Peyer's patch (tissue), 4 donors: ENCODE data around the gene MCU. TPM values are rescaled to one million over a fixed set of nuclear protein-coding genes. Genes with fewer than 3 reads are reported as not detected.

ENCODE experiments used
- DNase-seq, 3 donors: peaks; one replicate each; pipeline ENCODE4 v3.0.0-alpha.2; 2017 to 2019
- H3K27ac ChIP-seq, 4 donors: fragments of 200-600 bp; sonication (generic); one replicate each; pipeline ENCODE4 v1.5.1; 2016 to 2019
- H3K27me3 ChIP-seq, 2 donors: fragments of 200-600 bp; sonication (generic); one replicate each; pipeline ENCODE4 v1.5.1; 2019
- H3K36me3 ChIP-seq, 3 donors: fragments of 200-600 bp; sonication (generic); one replicate each; pipeline ENCODE4 v1.5.1; 2016 to 2019
- H3K4me1 ChIP-seq, 4 donors: fragments of 200-600 bp; sonication (generic); one replicate each; pipeline ENCODE4 v1.5.1; 2016 to 2019
- H3K4me3 ChIP-seq, 4 donors: fragments of 200-600 bp; sonication (generic); 1 replicate in 3 of 4; 2 replicates in 1 of 4; pipeline ENCODE4 v1.5.1; 2016 to 2019; ENCODE audit warnings: mild to moderate bottlenecking in 1 of 4
- H3K9me3 ChIP-seq, 4 donors: fragments of 200-600 bp; sonication (generic); one replicate each; pipeline ENCODE4 v1.5.1; 2016 to 2019; ENCODE audit warnings: mild to moderate bottlenecking in 1 of 4
- CTCF ChIP-seq, 6 experiments: fragments of 450-650 bp in 4 of 6; fragments of 200-600 bp in 2 of 6; sonication (generic) in 1 of 6; IDR thresholded peaks; one replicate each; pipeline ENCODE4 v1.5.1; 2017 to 2019; ENCODE audit warnings: antibody characterized with exemption in 6 of 6, mild to moderate bottlenecking in 3 of 6, moderate library complexity in 1 of 6
- POLR2A ChIP-seq, 2 donors: fragments of 450-650 bp; IDR thresholded peaks; one replicate each; pipeline ENCODE4 v1.5.1; 2017; ENCODE audit warnings: antibody characterized with exemption in 2 of 2, mild to moderate bottlenecking in 2 of 2, moderate library complexity in 2 of 2
- total RNA-seq, 4 donors: library from RNA; depleted of rRNA; stranded (reverse); fragments of >200 nt; gene quantifications; one replicate each; pipeline ENCODE4 v1.1.0, GENCODE V29; 2016

Gene MCU
- total RNA-seq, 4 donors from 2014 or later = 44.6 to 65.8 (median 52.9) TPM

DNA sequence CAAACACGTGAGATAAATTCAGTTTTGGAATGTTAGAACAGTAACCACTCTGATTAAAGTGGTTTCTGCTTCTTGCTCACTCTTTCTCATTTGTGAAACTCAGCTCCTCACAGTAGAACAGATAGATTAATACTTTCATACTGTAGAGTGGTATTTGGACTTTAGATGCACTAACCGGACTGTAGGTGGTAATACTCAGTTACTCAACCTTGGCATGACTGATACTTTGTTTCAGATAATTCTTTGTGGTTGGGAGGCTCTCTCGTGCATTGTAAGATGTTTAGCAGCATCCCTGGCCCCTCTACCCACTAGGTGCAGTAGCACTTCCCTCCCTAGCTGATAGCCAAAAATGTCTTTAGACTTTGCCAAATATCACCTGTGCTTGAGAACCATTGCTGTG, 37.6 kb downstream of the MCU start:
- TF ChIP-seq POLR2A (IDR thresholded peaks at IDR 0.05) (no peak), CTCF (IDR thresholded peaks at IDR 0.05) (no peak)
- no peak for DNase-seq
- H3K9me3 ChIP-seq = no peaks in the 10 kb centered on the region
- H3K36me3 ChIP-seq = no peaks in the 10 kb centered on the region
- no peaks in the 10 kb centered on the region for H3K27me3 ChIP-seq
- peaks cover 0 to 14% (median 1%) of the 10 kb centered on the region in 4 donors for H3K4me1 ChIP-seq
- no peak overlapping the region for H3K4me3 ChIP-seq
- peak overlapping the region in 1 of 4 donors; percentile 20 for H3K27ac ChIP-seq

GRCh38 chr10:72730479-72730878, 38.5 kb downstream of the MCU start:
- H3K4me3 ChIP-seq = no peak overlapping the region
- no peaks in the 10 kb centered on the region for H3K27me3 ChIP-seq
- H3K36me3 ChIP-seq = no peaks in the 10 kb centered on the region
- H3K27ac ChIP-seq = no peak overlapping the region
- H3K9me3 ChIP-seq = no peaks in the 10 kb centered on the region
- no peak for TF ChIP-seq POLR2A (IDR thresholded peaks at IDR 0.05)
- TF ChIP-seq CTCF (IDR thresholded peaks at IDR 0.05) = no peak
- DNase-seq = no peak
- peaks cover 0 to 16% (median 1%) of the 10 kb centered on the region in 4 donors for H3K4me1 ChIP-seq

- H3K4me1 ChIP-seq = peaks cover 0 to 31% (median 1%) of the 10 kb centered on the region in 4 donors
- no peaks in the 10 kb centered on the region for H3K27me3 ChIP-seq
- TF ChIP-seq POLR2A (IDR thresholded peaks at IDR 0.05) (no peak), CTCF (IDR thresholded peaks at IDR 0.05) (no peak)
- DNase-seq = no peak
- H3K36me3 ChIP-seq = no peaks in the 10 kb centered on the region
- no peak overlapping the region for H3K4me3 ChIP-seq
- H3K27ac ChIP-seq = no peak overlapping the region
- H3K9me3 ChIP-seq = no peaks in the 10 kb centered on the region
Observed at GRCh38 chr10:72731916-72732419, 40.0 kb downstream of the MCU start.

DNA sequence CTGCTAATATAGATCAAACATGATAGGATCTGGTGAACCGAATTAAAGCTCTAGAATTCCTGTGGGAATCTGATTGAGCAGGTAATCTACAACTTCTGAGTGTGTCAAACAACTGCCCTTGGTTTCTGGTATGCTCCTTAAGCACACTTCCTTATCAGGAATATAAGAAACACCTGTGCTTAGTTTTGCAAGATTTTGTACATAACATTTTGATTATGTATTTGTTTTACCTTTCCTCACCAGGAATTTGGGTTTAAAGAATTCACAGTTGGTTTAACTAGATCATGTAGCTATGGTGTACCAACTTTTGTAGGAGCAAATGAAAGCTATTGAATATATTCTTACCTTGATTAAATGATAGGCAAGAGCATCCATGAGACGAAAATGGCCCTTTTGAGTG, 40.6 kb downstream of the MCU start:
- Histone ChIP-seq H3K4me1 (peaks cover 0 to 34% (median 0%) of the 10 kb centered on the region in 4 donors), H3K4me3 (no peak overlapping the region), H3K27me3 (no peaks in the 10 kb centered on the region), H3K9me3 (no peaks in the 10 kb centered on the region), H3K36me3 (no peaks in the 10 kb centered on the region), H3K27ac (no peak overlapping the region)
- no peak for DNase-seq
- TF ChIP-seq CTCF (IDR thresholded peaks at IDR 0.05) = no peak
- TF ChIP-seq POLR2A (IDR thresholded peaks at IDR 0.05) = no peak

- Histone ChIP-seq H3K4me3 (no peak overlapping the region), H3K4me1 (peaks cover 0 to 37% (median 0%) of the 10 kb centered on the region in 4 donors), H3K36me3 (no peaks in the 10 kb centered on the region), H3K27me3 (no peaks in the 10 kb centered on the region), H3K27ac (no peak overlapping the region), H3K9me3 (no peaks in the 10 kb centered on the region)
- no peak for DNase-seq
- TF ChIP-seq POLR2A (IDR thresholded peaks at IDR 0.05) = no peak
- TF ChIP-seq CTCF (IDR thresholded peaks at IDR 0.05) = no peak
Observed at GRCh38 chr10:72733989-72734388, 42.0 kb downstream of the MCU start.
